Measurements from ENCODE around the gene WNT5A.

- TF ChIP-seq CTCF (tag by site-specific recombination; IDR thresholded peaks at IDR 0.05): no peak
- TF ChIP-seq TCF7L2 (IDR thresholded peaks at IDR 0.05; ENCODE audit: borderline replicate concordance, low read depth, low read length): no peak
- no peak for TF ChIP-seq SALL2 (tag by site-specific recombination; IDR thresholded peaks at IDR 0.05; ENCODE audit: borderline replicate concordance)
- no peak for TF ChIP-seq ZNF24 (tag by site-specific recombination; IDR thresholded peaks at IDR 0.05)
- no peak for TF ChIP-seq ZNF398 (tag by site-specific recombination; IDR thresholded peaks at IDR 0.05)
Observed at GRCh38 chr3:55443346-55443745, 43.8 kb downstream of the WNT5A start.

Data from HEK293 (cell line).